Putamen (tissue), 1 donor: ENCODE measurements around the gene ACVR1C.
A peak's percentile ranks its signal among the peaks of the same experiment; 100 is the strongest.

Experiments
- DNase-seq: peaks from one replicate; pipeline ENCODE4 v3.0.0-alpha.2; 2016; ENCODE audit warnings: low spot score

ACVR1C gene

GRCh38 chr2:157497638-157498314 lies 130.9 kb downstream of the ACVR1C start:
- peak; percentile 42 for DNase-seq

DNA sequence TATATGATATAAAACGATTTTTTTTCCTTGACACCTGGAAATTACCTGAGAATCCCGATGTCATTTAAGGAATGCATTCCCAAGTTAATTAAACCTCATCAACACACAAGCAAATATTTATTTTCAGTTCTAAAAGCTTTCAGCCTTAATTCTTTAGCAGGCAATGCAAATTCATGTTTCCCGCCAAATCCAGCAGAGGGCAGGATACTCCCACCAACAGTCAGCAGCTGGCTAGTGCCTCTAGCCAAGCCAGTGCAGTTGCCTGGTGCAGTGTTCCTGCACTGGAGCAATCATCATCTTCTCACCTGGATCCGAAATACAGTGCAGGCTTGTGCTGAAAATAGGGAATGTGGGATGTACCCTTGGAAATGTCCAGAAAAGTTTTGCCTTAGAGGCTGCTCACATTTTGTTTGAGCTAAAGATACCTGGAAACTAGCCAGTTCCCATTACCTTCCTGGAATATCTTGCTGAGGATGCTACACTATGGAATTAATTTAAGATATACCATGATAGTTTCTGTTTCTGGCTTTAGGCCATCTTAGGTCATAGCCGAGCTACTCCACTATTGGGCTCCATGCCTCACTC lies 136.4 kb downstream of the ACVR1C start:
- peak; percentile 70 for DNase-seq

GRCh38 chr2:157489983-157490382 lies 138.7 kb downstream of the ACVR1C start:
- no peak for DNase-seq

- no peak for DNase-seq
Measured at GRCh38 chr2:157488877-157489276, 139.8 kb downstream of the ACVR1C start.

GRCh38 chr2:157487747-157488146 lies 140.9 kb downstream of the ACVR1C start:
- DNase-seq = no peak

DNA sequence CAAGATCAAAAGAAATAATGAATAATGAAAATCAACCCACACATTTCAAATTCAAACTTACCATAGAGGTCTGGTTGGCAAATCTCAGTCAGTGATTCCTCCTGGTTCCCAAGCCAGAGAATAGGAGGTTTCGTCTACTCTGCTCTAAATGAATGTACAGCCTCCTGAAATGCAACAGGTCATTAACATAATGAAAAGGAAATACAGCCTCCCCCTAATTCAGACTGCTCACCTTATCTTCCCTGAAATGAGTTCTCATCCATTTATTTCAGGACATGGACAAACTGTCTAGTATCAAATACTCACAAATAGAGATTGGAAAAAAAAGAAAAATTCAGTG lies 141.4 kb downstream of the ACVR1C start:
- no peak for DNase-seq

DNA sequence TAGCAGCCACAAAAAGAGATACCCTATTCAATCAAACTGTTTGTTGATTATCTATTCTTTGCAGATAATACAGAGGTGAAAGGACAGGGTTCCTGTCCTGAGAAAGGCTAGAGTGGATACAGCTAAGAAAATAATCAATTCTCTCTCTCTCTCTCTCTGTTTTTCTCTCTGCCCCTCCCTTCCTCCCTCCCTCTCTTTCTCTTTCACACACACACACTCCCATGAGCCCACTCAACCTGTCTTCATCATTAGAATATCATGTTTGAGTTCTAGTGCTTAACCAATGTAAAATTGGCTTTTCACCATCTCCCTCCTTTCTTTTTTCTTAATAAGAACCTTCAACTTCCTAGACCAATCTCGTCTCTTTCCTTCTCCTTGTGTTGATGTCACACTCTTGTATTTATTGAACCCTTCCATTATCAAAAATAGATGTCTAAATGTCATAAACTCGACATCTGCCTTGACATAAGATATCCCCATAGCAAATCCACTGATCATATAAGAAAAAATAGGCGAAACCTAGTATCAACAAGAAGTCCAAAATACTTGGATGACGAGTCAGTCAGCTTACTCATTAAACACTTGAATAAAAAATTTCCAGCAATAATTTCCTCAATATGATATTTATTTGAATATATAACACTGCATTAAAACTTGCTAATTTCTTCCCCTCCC lies 141.9 kb downstream of the ACVR1C start:
- DNase-seq = no peak

DNA sequence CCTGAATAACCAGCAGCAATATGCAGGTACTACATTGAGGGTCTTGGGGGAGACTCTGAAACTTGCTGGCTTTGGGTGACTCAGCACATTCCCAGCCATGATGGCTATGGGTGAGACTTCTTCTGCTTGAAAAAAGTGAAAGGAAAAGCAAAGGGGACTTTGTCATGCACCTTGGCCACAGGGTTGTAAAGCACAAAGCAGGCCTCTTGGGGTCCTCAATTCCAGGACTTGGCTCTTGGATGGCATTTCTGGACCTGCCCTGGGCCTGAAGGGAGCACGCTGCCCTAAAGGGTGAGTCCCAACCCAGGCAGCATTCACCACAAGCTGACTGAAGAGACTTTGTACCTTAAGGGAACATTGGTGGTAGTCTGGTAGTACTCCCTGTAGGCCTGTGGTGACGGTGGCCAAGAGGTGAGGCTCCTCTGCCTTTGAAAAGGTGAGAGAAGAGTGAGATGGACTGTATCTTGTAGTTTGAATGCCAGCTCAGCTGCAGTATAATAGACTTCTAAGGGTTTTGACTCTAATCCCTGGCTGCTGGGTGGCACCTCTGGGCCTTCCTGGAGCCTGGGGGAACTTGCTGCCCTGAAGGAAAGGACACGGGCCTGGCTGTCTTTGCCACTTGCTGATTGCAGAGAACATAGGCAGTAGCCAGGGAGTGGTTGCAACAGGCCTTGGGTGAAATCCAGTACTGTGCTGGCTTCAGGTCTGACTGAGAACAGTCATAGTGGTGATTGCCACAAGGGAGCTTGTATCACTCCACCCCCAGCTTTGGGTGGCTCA lies 148.3 kb downstream of the ACVR1C start:
- DNase-seq = no peak

GRCh38 chr2:157479081-157480027 lies 149.3 kb downstream of the ACVR1C start:
- no peak for DNase-seq

DNA sequence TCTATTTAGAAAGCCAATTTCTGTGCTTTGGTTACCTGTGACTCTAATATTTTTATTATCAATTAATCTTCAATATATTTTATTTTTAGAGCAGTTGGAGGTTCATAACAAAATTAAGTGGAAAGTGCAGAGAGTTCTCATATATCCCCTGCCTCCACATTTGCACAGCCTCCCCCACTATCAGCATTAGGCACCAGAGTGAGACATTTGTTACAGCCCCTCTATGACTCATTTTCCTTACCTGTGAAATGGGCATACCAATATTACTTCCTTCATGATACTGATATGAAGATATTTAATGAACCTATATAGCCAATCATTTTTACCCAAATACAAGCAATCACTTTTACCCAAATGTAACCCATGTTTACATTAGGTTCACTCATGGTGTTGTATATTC lies 150.7 kb downstream of the ACVR1C start:
- DNase-seq = no peak

DNA sequence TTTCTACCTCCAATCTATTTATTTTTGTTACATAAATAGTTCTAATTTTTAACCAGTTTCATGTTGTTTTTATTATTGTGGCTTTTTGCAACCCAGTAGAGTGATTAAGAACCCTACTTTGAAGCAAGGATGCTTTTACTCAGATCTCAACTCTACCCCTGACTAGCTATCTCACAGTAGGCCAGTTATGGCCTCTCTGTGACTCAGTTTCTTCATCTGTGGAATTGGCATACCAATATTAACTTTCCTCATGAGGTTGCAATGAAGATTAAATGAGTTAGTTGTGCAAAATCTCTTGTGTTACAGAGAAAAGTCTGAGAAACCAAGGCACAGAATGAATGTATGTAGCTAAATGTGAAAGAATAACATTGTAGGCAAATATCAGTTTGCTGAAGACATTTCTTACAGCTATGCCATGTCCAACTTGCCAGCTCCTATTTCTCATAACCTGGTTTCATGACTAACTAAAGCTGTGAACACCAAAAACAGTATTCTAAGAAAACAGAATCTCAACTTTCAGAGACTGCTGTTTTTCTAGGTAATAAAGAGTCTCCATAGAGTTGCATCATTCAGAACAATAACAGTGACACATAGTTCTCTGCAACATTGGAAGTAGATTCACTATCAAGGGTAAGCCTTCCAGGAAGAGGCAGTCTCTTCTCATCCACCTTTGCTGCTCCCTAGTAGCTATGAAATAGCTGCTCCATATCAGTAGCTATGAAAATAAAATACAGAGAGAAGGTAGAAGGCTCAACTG lies 151.5 kb downstream of the ACVR1C start:
- DNase-seq = no peak
